Hepatocyte (in vitro differentiated cells): ENCODE measurements around the gene RNF13. TPM values are rescaled to one million over a fixed set of nuclear protein-coding genes. Genes with fewer than 3 reads are reported as not detected.

Experiments
- DNase-seq: peaks from one replicate; pipeline ENCODE4 v3.0.0-alpha.2; 2016; ENCODE audit warnings: low spot score
- H2AFZ ChIP-seq: fragments of 200-600 bp; sonication (generic); 2 replicates; pipeline ENCODE4 v1.6.0; 2016; ENCODE audit warnings: antibody characterized with exemption, mild to moderate bottlenecking
- H3K27ac ChIP-seq: fragments of 200-600 bp; sonication (generic); 2 replicates; pipeline ENCODE4 v1.5.1; 2016; ENCODE audit warnings: mild to moderate bottlenecking
- H3K27me3 ChIP-seq: fragments of 200-600 bp; sonication (generic); 2 replicates; pipeline ENCODE4 v1.6.1; 2016
- H3K36me3 ChIP-seq: fragments of 200-600 bp; sonication (generic); replicated peaks from 2 replicates; pipeline ENCODE4 v1.5.1; 2016; ENCODE audit warnings: low read depth; ENCODE audit not compliant: insufficient read depth
- H3K4me1 ChIP-seq: fragments of 200-600 bp; sonication (generic); 2 replicates; pipeline ENCODE4 v1.5.1; 2016; ENCODE audit warnings: mild to moderate bottlenecking, moderate library complexity; ENCODE audit not compliant: insufficient read depth
- H3K4me2 ChIP-seq: fragments of 200-600 bp; sonication (generic); 2 replicates; pipeline ENCODE4 v1.6.0; 2016
- H3K4me3 ChIP-seq: fragments of 200-600 bp; sonication (generic); 2 replicates; pipeline ENCODE4 v1.5.1; 2016; ENCODE audit warnings: mild to moderate bottlenecking
- H3K79me2 ChIP-seq: fragments of 200-600 bp; sonication (generic); 2 replicates; pipeline ENCODE4 v1.6.0; 2017; ENCODE audit warnings: mild to moderate bottlenecking
- H3K9me2 ChIP-seq: fragments of 200-600 bp; sonication (generic); replicated peaks from 2 replicates; pipeline ENCODE4 v1.6.0; 2017; ENCODE audit warnings: mild to moderate bottlenecking; ENCODE audit not compliant: insufficient read depth
- H3K9me3 ChIP-seq: fragments of 200-600 bp; sonication (generic); 2 replicates; pipeline ENCODE4 v1.5.1; 2016; ENCODE audit warnings: low read depth, mild to moderate bottlenecking
- H4K20me1 ChIP-seq: fragments of 200-600 bp; sonication (generic); 2 replicates; pipeline ENCODE4 v1.6.0; 2016; ENCODE audit warnings: mild to moderate bottlenecking; ENCODE audit not compliant: insufficient read depth, poor library complexity, severe bottlenecking
- EZH2 ChIP-seq: fragments of 200-600 bp; sonication (generic); IDR thresholded peaks from 2 replicates; pipeline ENCODE4 v1.6.1; 2016; ENCODE audit warnings: antibody characterized with exemption, mild to moderate bottlenecking, borderline replicate concordance
- EZH2phosphoT487 ChIP-seq: fragments of 200-600 bp; sonication (generic); IDR thresholded peaks from one replicate; pipeline ENCODE4 v1.6.1; 2018; ENCODE audit warnings: antibody characterized with exemption, mild to moderate bottlenecking, low read depth, moderate library complexity; ENCODE audit not compliant: unreplicated experiment, severe bottlenecking
- WGBS: methylation state at CpG from one replicate; pipeline ENCODE4 v1.1.6; 2016; ENCODE audit warnings: low lambda C conversion rate; ENCODE audit errors: missing lambda C conversion rate; 5-methylcytosine and 5-hydroxymethylcytosine counted together
- polyA plus RNA-seq: library from polyadenylated mRNA; unstranded; fragments of >200 nt; fragmentation: Nextera tagmentation; extraction: Ambion mirVana; gene quantifications from 2 replicates; pipeline ENCODE4 v1.2.1, GENCODE V29; 2016
- total RNA-seq: library from RNA; depleted of rRNA; stranded (reverse); fragments of >200 nt; gene quantifications from 2 replicates; pipeline ENCODE4 v1.2.3, GENCODE V29; 2014
- TF ChIP-seq, protein P1 (sequence below): fragments of 200-600 bp; sonication (generic); IDR thresholded peaks from 2 replicates; pipeline ENCODE4 v1.5.1; 2016; ENCODE audit warnings: antibody characterized with exemption, mild to moderate bottlenecking; ENCODE audit not compliant: poor library complexity

RNF13 gene
- total and polyA plus RNA-seq, 2 experiments from 2014 or later, result 66.1 to 81.0 TPM

DNA sequence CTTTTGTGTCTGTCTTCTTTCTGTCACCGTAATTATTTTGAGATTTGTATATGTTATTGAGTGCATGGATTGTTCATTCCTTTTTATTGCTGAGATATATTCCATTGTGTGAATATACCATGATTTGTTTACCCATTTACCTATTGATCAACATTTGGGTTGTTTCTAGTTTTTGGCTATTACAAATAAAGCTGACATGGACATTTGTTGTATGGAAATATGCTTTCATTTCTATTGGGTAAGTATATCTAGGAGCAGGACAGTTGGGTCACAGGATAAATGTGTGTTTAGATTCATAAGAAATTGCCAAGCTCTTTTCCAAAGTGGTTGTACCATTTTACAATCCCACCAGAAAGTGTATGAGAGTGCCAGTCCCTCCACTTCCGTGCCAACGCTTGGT lies 106.5 kb downstream of the RNF13 start:
- H3K27ac ChIP-seq, result no peak overlapping the region
- H3K9me3 ChIP-seq, result no peaks in the 10 kb centered on the region
- peaks cover 3% of the 10 kb centered on the region for H3K36me3 ChIP-seq
- H3K4me3 ChIP-seq, result no peak overlapping the region
- H2AFZ ChIP-seq, result no peak overlapping the region
- WGBS, result 98% methylated on average over 3 of the region's 3 CpGs
- no peaks in the 10 kb centered on the region for H3K9me2 ChIP-seq
- H3K4me1 ChIP-seq, result no peaks in the 10 kb centered on the region
- H3K4me2 ChIP-seq, result no peak overlapping the region
- H4K20me1 ChIP-seq, result no peaks in the 10 kb centered on the region
- TF ChIP-seq, protein P1, sequence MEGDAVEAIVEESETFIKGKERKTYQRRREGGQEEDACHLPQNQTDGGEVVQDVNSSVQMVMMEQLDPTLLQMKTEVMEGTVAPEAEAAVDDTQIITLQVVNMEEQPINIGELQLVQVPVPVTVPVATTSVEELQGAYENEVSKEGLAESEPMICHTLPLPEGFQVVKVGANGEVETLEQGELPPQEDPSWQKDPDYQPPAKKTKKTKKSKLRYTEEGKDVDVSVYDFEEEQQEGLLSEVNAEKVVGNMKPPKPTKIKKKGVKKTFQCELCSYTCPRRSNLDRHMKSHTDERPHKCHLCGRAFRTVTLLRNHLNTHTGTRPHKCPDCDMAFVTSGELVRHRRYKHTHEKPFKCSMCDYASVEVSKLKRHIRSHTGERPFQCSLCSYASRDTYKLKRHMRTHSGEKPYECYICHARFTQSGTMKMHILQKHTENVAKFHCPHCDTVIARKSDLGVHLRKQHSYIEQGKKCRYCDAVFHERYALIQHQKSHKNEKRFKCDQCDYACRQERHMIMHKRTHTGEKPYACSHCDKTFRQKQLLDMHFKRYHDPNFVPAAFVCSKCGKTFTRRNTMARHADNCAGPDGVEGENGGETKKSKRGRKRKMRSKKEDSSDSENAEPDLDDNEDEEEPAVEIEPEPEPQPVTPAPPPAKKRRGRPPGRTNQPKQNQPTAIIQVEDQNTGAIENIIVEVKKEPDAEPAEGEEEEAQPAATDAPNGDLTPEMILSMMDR, result no peak
- TF ChIP-seq EZH2, result no peak
- no peak for TF ChIP-seq EZH2phosphoT487
- no peaks in the 10 kb centered on the region for H3K79me2 ChIP-seq
- DNase-seq, result no peak
- no peaks in the 10 kb centered on the region for H3K27me3 ChIP-seq

- Histone ChIP-seq H3K4me2 (no peak overlapping the region), H4K20me1 (no peaks in the 10 kb centered on the region), H3K27ac (no peak overlapping the region), H2AFZ (no peak overlapping the region), H3K9me2 (no peaks in the 10 kb centered on the region), H3K4me1 (no peaks in the 10 kb centered on the region), H3K4me3 (no peak overlapping the region), H3K36me3 (peaks cover 3% of the 10 kb centered on the region), H3K79me2 (no peaks in the 10 kb centered on the region), H3K27me3 (no peaks in the 10 kb centered on the region), H3K9me3 (no peaks in the 10 kb centered on the region)
- WGBS, result 98% methylated on average over 3 of the region's 3 CpGs
- no peak for DNase-seq
- no peak for TF ChIP-seq EZH2phosphoT487
- TF ChIP-seq, protein P1, result no peak
- no peak for TF ChIP-seq EZH2
Measured at GRCh38 chr3:149920119-149920518, 107.1 kb downstream of the RNF13 start.

DNA sequence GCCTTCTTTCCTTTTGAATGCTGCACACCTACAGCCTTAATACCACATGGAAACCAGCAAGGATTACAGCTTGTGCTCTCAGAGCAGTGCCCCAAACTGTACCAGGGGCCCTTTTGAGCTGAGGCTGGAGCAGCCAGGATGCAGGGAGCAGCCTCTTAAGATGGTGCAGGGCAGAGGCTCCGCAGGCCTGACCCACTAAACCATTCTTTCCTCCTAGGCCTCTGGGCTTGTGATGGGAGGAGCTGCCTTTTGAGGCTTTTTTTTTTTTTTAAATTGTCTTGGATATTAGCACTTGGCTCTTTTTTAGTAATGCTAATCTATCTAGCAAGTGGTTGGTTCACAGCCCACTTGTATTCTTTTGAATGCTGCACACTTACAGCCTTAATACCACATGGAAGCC lies 120.0 kb downstream of the RNF13 start:
- no peak for TF ChIP-seq EZH2phosphoT487
- no peak overlapping the region for H3K27ac ChIP-seq
- 100% methylated on average over 1 of the region's 1 CpG for WGBS
- no peaks in the 10 kb centered on the region for H3K9me3 ChIP-seq
- H2AFZ ChIP-seq, result no peak overlapping the region
- no peaks in the 10 kb centered on the region for H4K20me1 ChIP-seq
- no peaks in the 10 kb centered on the region for H3K9me2 ChIP-seq
- peaks cover 3% of the 10 kb centered on the region for H3K79me2 ChIP-seq
- H3K4me1 ChIP-seq, result no peaks in the 10 kb centered on the region
- no peaks in the 10 kb centered on the region for H3K27me3 ChIP-seq
- no peak overlapping the region for H3K4me3 ChIP-seq
- no peak overlapping the region for H3K4me2 ChIP-seq
- H3K36me3 ChIP-seq, result no peaks in the 10 kb centered on the region
- no peak for DNase-seq

- H2AFZ ChIP-seq, result no peak overlapping the region
- DNase-seq, result no peak
- no peaks in the 10 kb centered on the region for H3K4me1 ChIP-seq
- no peak overlapping the region for H3K4me2 ChIP-seq
- TF ChIP-seq, protein P1, result no peak
- TF ChIP-seq EZH2phosphoT487 (no peak), EZH2 (no peak)
- H3K9me3 ChIP-seq, result no peaks in the 10 kb centered on the region
- H3K79me2 ChIP-seq, result peaks cover 3% of the 10 kb centered on the region
- no peaks in the 10 kb centered on the region for H3K27me3 ChIP-seq
- no peak overlapping the region for H3K4me3 ChIP-seq
- H3K9me2 ChIP-seq, result no peaks in the 10 kb centered on the region
- H3K27ac ChIP-seq, result no peak overlapping the region
- no peaks in the 10 kb centered on the region for H4K20me1 ChIP-seq
- no peaks in the 10 kb centered on the region for H3K36me3 ChIP-seq
Measured at GRCh38 chr3:149933858-149934257, 120.8 kb downstream of the RNF13 start.
